NCI-H69 (cell line): ENCODE measurements around the gene AIF1.
"Not testable (repeated sequence)": the region's sequence is repeated elsewhere in the genome, so short reads cannot be mapped to it uniquely, and the experiment has no call there.

ENCODE experiments used
- DNase-seq: peaks from one replicate; lab custom pipeline; 2025; lab: John Stamatoyannopoulos, UW

Gene AIF1

DNA sequence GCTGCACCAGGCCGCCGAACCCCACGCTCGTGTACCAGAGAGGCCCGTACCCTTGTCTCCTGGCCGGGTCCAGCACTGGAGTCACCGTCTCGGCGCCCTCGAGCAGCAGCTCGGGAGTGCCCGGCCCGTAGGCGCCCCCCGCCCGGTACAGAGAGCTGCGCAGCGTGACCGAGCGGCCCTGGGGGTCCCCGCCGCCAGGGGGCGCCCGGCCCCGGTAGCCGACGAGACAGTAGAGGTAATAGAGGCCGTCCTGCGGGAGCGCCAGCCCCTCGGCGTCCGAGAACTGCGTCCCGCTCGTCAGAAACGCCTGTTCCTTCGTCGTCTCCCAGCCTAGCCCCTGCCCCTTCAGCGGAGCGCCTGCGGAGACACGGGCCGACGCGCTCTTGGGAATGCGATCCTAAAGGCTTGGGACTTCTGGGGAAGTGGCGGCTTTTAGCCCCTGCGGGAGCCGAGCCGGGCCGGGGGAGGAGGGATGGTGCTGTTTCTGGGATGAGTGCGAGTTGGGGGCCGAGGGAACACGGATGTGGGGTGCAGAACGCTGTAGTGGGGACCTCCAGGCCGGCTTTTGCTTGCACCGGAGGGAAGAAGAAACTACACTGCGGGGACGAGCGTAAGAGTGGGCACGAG lies 34.1 kb upstream of the AIF1 start:
- DNase-seq: peak; percentile 87

DNA sequence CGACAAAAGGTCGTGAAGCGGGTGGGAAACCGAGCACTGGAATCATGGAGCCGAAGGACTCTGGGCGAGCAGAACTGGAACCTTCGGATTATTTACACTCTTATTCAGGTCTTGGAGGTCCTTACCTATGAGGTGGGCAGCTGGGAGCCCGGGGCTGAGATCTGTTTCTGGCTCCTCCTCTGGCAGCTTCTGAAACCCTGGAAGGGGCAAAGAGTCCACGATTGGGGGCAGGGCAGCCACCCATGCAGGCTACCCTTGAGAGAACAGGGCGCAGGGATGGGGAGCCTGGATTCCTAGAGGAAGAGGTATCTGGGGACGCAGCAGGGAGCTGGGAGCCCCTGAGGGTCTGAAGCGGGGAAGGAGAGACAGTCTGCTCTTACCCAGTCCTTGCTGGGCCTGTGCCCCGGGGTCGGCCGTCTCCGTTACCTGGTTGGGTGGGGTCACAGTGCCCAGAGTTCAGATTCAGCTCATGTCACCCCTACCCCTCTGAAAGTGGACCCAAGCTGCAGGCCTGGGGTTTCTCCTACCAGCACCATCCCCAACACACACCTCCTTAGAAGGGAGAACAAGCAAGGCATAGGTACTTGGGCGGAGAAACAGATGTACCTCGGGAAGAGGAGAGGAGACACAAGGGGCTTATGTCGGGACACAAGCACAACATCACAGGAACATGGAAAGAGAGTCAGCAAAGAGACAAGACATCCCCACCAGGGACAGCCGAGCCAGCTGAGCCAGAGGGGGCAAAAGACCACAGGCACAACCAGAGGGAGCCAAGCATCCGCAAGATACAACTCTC lies 33.4 kb upstream of the AIF1 start:
- peak; percentile 45 for DNase-seq

DNA sequence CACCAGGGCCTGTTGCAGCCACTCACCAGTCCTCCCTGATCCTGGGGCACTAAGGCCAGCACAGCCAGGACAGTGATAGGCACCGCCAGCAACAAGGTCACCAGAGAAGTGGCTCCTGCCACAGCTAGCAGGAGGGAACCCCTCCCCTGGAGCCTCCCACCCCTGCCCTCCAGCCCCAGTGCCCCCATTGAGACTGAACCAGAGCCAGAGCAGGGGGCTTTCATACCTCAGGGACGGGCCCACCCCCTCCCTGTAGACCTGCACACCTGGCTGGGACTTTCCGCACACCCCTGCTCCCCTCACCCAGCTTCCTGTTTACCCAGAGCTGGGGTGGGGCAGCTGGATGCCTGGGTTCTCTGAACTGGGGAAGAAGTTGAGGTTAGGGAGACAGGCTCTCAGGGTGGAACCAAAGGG lies 32.8 kb upstream of the AIF1 start, which contains the start of gene LTB:
LTB (minus strand) TSS at position 195 of the 414 bp plus-strand sequence; CDS start at position 188, 7 bp downstream.
- no peak for DNase-seq

DNA sequence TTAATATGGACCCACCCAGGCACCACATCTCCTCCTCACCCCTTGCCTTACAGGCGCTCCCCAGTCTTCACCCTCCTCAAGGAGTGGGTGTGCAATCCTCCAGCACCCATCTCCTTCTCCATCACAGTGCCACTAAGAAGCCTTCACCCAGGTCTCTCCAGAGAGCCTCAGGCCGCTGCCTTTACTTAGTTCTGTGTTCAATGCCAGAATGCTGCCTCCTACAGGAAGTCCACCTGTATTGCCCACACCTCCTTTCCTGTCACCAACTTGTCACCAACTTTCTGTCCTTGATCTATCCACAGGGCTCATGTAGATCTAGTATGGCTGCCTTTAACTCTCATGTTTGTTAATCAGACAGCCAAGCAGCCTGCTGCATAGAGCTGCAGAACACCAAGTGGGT lies 29.5 kb upstream of the AIF1 start:
- DNase-seq: peak; percentile 34

DNA sequence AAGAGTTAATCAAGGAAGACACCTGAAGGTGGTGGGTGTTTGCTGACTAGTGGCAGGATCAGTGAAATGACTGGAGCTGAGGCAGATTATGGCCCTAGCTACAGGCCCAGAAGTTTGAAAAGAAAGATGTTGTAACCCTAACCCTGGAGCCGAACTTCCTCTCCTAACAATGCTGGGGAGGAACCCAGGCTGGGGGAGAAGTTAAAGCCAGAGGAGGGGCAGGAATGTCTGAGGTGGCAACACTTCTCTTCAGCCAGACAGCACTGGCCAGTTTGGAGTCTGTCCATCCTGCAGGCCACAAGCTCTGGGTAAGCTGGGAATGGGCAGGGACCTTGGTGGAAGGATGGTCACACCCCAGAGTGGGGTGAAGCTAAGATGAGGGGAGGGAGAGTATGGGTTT lies 29.0 kb upstream of the AIF1 start, which contains the start of gene LST1:
LST1 (plus strand) TSS at position 270 of the 400 bp plus-strand sequence. CDS start 1,023 bp downstream, outside the sequence.
- no peak for DNase-seq

DNA sequence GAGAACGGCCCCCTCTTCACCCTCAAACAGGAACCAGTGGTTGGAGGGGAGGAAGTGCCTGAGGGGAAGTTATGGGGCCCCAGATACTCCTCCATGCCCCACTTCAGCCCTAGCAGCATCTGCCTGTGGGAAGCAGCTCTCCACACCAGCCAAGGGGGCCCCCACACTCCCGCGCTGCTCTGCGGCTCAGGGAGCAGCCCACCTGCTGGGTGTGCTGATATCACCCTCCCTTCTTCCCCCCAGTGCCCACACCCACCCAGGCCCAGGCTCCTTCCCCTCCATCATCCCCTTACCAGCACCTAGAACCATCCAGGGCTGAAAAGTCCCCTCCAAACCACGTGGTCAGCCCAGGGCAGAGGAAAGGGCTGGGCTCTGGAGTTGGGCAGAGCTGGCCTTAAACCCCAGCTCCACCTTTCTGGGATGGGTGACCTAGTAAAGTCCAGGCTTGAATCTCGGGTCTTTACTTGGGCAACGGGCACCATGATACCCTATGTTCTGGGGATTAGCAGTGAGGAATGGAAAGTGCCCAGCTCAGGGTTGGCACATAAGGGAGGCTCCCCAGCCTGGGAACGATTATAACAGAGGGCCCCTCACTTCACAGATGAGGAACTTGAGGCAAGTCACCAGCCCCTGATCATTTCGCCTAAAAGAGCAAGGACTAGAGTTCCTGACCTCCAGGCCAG lies 28.3 kb upstream of the AIF1 start:
- DNase-seq: no peak

DNA sequence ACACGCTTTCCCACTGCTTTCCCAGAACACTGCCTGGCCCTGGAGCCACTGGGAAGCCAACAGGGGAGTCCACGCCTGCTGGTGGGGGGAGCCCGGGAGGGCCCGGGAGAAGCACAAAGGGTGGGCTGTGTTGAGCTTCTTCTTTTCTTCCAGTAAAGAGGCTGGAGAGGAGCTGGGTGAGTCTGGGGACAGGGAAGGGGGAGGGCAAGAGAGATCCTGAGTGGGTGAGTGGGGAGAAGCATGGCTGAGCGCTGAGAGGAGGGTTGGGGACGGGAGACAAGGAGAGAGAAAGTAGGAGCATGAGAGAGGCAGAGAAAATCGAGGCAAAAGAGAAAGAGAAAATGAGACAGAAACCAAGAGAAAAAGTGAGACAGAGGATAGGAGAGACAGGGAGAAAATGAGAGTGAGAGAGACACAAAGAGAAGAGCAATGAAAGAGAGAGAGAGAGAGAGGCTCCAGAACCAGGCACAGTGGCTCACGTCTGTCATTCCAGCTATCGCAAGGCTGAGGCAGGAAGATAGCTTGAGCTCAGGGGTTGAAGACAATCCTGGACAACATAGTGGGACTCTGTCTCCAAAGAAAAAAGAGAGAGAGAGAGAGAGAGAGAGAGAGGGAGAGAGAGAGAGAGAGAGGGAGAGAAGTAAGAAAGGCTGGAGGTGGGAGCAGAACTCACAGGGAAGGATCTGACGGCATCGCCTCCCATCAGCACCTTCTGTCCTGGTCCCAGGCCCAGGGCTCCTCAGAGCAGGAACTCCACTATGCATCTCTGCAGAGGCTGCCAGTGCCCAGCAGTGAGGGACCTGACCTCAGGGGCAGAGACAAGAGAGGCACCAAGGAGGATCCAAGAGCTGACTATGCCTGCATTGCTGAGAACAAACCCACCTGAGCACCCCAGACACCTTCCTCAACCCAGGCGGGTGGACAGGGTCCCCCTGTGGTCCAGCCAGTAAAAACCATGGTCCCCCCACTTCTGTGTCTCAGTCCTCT lies 26.9 kb upstream of the AIF1 start:
- no peak for DNase-seq

DNA sequence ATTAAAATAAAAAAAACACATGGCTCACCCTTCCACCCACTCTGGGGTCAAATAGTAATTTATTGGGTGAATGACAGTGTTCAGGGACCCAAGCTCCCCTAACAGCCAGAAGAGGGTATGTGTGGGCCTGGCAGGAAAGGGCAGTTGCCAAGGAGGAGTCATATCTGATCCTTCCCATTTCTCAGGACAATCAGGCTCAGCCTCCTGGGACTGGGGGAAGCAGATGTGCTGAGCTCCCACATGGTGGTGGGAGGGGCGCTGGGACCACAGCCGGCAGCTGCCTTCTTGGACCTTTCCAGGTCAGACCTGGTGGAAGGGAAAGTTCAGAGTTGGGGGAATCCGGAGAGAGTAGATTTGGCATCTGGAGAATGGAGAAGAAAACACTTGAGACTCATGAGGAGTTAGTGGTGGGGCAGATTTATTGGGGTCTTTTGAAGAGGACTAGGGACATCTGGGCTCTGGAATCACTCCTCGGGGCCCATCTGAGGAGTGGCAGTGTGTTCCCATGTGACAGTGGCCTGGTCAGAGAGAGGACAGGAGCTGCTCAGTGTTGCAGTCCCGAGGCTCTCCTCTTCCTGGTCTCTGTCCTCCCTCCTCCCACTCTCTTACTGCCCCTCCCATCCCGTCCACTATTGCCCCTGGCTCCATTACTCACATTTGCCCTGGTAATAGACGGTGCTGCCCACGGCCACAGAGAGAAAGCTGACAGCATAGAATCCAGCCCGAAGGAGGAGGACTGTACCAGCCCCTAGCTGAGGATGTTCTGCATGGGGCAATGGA lies 26.0 kb upstream of the AIF1 start:
- DNase-seq: peak; percentile 58

DNA sequence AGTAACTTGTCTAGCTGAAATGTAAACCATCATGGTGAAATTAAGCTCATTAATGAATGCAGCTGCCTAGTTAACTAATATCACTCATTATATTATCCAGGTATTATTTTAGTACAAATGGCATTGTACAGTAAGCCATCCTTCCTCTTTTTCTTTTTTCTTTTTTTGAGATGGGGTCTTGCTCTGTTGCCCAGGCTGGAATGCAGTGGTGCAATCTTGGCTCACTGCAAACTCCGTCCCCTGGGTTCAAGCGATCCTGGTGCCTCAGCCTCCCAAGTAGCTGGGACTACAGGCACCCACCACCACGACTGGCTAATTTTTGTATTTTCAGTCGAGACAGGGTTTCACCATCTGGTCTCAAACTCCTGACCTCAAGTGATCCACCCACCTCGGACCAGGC lies 24.3 kb upstream of the AIF1 start:
- not testable (repeated sequence) for DNase-seq

DNA sequence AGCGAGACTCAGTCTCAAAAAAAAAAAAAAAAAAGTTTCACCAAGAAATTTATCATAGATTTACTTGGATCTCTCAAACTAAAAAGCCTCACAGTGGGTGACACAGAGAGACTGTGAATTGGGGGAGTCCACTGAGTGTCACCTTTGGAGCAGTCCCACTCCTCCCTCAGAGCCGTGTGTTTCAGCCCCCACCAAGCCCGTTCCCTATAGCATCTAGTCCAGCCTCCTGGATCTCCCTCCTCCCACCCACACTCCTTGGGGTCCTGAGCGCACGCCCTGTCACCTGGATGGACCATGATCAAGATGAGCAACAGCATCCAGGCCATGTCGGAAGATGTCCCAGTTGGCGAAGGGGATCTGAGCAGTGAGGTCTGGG lies 22.6 kb upstream of the AIF1 start:
- DNase-seq: no peak

DNA sequence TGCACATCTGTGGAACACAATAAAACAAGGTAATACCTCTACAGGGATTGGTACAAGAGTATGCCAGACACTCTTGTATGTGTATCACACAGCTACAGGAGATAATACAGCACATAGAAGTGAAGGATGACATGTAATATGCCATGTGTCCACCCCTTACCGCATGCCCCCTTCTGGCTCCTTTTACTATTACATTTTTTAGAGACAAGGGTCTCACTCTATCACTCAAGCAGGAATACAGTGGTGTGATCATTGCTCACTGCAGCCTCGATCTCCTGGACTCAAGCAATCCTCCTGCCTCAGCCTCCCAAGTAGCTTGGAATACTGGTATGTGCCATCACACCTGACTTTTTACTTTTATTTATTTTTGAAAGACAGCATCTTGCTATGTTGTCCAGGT lies 18.0 kb upstream of the AIF1 start:
- DNase-seq: peak; percentile 65

DNA sequence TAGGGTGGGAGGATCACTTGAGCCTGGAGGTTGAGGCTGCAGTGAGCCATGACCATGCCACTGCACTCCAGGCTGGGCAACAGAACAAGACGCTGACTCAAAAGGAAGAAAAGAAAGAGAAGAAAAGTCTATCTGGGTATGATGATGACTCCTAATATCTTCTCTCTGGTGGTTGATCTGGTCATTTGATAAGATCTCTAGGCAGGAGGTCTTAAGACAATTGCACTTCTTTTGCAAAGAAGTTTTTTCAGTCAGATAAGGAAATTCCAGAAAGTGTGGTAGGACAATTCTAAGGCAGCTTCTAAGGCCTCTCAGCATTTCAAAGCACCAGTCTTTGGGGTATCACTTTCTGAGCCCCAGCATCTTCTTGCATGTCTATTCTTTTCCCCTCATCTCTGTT lies 7.7 kb upstream of the AIF1 start:
- no peak for DNase-seq

DNA sequence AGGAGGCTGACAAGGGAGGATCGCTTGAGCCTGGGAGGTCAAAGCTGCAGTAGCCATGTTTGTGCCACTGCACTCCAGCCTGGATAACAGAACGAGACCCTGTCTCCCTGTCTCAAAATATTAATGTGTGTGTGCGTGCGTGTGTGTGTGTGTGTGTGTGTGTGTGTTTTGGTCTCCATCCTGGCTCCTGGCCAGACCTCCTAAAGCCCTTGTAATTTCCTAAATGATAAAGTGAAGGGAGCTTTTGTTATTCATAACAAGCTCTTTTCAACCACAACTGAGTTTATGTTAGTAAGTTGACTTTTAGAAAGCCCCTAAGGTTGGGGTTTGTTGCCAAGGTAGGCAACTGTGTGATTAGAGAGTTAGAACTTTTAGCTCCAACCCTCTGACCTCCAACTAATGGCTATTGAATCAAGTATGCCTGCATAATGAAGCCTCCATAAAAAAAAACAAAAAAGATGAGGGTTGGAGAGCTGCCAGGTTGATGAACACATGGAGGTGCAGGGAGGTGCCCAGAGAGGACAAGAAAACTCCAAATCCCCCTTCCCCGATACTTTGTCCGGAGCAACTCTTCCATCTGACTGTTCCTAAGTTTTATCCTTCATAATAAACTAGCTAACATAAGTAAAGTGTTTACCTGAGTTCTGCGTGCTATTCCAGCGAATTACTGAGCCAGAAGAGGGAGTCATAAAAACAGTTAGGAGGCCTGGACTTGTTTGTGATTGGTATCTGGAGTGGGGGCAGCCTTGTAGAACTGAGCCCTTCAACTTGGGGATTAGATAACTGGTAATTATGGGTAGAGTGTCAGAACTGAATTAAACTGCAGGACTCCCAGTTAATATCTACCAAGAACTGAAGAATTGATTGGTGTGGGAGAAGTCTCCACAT lies 5.3 kb upstream of the AIF1 start:
- DNase-seq: peak; percentile 93

DNA sequence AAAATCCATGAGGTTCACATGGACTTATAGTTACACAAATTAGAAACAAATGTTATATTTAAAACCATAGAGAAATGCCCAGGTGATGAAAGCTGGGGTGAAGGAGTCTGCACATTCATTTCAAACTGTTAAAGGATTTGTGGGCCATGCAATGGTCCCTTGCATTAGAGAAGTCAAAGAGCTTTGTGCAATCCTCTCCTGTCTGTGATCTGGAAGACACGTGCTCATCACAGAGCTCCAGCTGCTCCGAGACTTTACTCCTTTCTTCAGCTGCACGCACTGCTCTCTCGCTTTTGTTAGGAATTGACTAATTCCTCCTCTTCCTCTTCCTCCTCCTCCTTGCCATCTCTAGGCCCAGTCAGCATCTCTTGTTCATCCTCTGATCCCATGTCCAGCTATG lies 4.1 kb upstream of the AIF1 start:
- DNase-seq: no peak

DNA sequence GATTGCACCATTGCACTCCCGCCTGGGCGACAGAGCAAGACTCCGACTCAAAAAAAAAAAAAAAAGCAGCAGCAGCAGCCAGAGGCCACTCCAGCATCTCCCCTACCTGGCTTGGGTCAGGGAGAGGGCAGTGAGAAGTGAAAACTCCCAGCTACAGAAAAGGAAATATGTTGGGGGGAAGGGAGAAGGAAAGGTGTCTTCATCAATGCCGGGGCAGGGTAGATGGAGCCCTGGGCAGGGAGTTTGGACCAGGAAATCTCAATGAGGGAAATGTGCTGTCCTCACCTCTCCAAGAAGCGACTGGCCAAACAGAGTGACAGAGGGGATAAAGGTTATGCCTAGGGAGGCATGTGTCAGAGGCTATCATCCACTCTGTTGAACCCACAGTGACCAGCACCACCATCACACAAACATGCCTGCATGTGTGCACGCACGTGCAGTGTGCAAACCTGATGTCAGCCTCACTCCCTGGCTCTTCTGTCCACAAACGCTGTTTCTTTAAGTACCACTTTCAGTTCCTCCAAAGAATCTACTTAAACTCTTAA lies 887 bp upstream of the AIF1 start:
- no peak for DNase-seq

DNA sequence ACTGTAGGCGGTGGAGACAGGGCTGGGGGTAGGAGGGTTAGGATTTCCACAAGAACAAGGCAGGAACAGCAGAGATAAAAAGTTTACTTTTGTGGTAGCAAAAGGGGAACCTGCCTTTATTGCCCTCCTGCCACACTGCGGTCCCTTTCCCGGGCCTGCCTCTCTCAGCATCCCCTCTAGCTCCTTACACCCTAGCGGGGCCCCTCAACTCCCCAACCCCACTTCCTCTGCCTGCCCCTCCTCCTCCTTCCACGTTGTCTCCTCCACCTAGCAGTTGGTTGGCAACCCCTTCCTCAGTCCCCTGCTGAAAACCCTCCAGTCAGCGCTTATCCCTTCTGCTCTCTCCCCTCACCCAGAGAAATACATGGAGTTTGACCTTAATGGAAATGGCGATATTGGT lies 714 bp downstream of the AIF1 start:
- no peak for DNase-seq

DNA sequence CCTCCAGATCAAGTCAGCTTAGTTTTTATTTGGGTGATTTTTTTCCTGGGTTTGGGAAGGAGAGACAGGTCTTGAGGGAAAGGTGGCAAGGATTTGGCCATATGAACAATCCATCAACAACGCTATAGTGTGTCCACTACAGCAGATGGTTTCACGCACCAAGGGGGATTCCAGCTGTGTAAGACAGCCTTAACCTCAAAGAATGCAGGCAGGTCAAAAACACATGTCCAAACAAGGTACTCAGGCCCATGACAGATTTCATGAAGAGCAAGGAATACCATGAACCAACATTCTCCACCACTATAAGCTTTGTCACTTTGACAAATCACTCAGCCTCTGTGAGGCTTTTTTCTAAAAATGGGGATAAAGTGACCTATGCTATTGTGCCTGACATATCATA lies 2.0 kb downstream of the AIF1 start:
- DNase-seq: no peak

DNA sequence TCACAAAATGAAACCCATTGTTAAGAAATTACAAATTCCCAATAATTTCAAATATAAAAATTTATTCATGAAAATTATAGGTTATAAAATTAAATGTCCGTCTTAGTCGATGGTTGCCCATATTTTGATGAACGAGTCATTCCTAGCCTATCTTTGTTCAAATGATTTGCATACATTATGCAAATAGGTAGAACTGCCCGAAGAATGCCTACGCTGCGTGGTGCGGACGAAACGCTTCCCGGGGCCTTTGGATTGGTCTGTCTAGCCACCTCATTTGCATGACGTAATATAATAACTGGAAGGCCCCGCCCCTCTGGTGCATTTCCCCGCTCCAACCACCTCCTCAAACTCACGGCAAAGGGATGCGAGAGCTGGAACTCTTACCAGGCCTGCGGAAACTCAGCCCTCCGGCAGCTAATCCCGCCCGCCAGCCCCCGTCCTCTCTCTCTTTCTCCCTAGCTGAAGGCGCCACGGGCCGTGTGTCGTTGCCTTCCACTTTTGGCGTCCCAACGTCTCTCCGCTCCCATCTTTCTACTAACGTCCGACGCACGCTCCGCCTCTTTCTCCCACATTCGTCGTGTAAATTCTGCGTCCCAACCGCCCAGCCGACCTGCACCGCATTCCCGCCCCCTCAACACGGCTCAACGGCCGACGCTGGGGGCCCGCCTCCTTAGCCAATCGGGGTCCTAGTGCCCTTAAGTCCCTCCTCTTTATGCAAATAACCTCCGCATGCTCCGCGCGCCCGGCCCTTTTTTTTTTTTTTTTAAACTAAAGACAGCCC lies 5.0 kb downstream of the AIF1 start:
- peak; percentile 99 for DNase-seq
